Measurements from ENCODE around the gene TSSK2.
"Not testable (repeated sequence)": the region's sequence is repeated elsewhere in the genome, so short reads cannot be mapped to it uniquely, and the experiment has no call there.

TSSK2 gene

DNA sequence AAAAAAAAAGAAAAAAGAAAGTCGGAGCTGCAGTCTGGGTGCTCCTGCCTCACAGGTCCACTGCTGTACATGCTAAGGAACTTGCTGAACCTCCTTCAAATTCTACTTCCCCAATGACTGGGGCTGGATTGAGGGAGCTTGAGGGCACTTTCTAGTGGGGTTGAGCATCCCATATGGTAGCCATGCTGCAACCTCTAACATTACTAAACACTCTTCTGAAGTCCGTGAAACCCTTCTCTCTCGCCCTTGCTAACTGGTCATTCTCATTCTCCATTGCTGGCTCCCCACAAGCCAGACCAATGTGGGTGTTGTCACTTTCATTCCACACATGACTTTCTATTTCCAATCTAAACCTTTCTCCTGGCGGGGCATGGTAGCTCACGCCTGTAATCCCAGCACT lies 12.1 kb downstream of the TSSK2 start:
- no peak for DNase-seq (ENCODE audit: low read depth)

DNA sequence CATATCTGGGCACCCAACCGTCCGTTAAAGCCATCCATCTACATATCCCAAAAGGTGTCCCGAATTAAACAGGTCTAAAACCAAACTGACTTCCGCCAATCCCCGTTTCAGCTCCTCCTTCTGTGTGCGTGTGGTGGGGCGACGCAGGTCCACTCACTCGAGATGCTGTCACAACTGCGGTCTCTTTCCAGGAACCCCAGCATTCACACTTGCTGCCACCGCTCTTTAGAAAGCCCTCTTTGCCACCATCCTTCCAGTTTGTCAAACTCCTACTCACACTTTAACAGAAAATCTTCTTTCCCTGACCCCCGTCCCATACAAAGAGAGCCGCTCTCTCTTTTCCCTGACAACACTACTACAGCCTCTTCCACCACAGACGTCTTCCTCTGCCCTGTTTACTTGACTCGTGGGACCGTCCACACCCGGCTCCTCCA lies 12.9 kb downstream of the TSSK2 start:
- peak; percentile 30 for DNase-seq (ENCODE audit: low read depth)

DNA sequence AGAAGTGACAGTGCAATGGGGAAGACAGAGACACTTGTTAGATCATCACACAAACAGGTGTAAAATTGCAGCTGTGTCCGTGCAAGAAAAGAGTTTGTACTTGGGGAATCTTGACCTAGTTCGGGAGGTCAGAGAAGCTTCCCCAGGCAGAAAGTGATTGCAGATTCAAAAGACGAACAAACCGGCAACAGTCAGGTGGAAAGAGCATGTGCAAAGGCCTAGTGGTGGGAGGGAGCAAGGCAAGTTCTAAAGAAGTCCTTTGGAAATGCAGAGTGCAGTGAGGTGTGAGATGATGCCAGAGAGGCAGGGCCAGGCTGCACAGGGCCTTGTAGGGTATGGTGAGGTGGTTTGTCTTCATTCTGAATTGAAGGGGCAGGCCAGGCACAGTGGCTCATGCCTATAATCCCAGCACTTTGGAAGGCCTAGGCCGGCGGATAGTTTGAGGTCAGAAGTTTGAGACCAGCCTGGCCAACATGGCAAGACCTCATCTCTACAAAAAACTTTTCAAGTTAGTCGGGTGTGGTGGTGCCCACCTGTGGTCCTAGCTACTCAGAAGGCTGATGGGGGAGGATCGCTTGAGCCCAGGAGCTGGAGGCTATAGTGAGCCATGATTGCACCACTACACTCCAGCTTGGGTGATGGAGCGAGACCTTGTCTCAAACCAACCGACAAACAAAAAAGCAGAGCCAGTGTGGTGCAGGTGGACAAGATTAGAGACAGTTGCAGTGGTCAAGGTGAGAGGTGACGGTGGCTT lies 15.3 kb downstream of the TSSK2 start:
- DNase-seq (ENCODE audit: low read depth), result no peak

DNA sequence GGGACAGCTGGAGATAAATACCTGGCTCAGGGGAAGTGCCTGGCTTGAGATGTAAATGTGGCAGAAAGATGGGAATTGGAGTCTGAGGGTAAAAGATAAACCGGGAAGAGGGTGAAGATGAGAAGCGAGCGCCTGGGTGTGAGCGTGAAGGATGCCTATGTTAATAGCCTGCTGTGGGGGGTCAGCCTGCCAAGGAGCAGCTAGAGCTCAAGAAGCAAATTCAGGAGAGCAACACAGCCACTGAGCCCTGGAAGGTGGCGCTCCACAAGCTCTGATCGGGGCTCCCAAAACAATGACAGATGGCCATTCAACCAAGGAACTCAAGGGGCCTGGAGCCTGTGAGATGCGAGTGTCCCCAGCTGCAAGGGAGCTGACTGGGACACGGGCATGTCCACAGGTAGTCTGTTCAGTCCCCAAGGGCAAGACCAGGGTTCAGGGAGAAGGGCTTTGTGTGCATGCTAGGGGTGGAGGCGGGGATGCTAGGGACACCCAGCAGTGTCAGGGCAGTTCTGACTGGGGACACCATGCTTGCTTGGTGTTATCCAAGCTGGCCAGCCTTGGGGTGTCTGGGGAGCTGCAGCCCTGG lies 16.2 kb downstream of the TSSK2 start:
- no peak for DNase-seq (ENCODE audit: low read depth)

DNA sequence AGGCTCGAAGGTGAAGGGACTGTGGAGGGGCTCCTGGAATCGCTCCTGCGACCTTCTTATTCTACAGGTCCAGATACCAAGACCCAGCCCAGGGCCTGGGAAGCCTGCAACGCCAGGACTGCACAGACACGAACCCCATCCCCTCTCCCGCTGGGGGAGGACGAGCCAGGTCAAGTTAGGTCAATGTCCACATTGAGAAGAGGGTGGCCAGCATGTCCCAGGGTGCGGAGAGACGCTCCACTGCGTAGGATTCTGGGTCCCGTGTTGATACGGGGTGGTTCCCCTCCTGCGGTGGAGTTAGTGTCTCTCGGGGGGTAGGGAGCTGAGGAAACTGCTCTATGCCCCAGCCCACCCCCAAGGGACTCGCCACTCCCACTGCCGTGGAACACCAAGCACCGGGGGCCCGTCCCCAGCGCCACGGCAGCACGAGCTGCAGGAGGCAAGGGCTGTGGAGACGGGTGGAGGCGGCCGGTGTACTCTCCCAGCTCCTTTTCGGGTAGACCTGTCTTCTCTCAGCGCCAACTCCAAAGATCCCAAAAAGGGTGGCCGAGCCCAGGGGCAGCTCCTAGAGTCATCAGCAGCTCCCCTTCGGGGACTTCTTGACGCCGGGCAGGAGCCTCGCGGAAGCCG lies 17.4 kb downstream of the TSSK2 start:
- no peak for DNase-seq (ENCODE audit: low read depth)

DNA sequence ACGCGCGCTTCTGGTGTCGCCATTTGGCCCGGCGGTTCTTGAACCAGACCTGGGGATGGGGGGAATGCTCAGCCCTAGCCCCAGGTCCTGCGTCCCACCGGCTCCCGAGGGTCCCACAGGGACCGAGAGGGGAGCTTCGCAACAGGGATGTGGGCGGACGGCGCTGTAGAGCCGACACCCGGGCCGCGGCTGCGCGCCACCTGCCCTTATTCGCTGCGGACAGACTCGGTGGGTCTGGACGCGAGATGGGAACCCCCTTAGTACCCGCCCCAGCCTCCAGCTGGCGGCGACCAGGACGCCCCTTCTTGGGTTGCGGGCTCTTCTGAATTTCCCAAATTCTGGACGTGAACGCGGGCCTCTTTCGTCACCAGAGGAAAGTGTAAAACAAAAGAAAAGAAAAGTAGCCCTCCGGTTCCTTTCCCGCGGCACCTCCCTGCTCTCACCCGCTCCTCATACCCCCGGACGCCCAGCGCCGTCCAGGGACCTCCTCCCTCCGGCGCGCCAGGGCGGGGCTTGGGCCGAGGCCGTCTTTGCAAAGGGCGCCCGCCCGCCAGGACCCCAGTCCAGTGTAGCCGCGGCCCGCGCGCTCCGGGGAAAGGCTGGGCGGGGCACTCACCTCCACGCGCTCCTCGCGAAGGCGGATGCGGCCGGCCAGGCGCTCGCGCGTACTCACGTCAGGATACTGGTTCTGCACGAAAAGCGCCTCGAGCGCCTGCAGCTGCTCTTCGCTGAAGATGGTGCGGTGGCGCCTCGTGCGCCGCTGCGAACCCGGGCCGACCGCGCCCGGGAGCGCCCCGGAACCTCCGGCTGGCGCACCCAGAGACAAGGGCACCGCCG lies 18.2 kb downstream of the TSSK2 start:
- DNase-seq (ENCODE audit: low read depth), result no peak

DNA sequence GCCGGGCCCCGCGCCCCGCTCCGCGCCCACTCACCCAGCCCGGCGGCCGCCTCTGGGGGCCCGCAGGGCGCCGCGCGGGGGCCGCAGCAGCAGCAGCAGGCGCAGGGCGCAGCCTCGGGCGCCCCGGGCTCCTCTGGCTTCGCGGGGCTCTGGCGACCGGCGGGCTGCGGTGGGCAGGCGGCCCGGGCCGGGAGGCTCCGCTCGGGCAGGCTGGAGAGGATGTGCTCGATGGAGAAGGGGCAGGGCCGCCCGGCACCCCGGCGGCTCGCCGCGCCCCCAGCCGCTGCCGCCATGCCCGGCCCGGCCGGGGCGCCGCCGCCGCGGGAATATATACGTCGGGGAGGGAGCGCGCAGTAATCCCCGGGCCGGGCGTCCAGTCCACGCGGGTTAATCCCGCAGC lies 18.9 kb downstream of the TSSK2 start, which contains the start of gene GSC2:
GSC2 (minus strand) TSS at position 302 of the 400 bp plus-strand sequence; CDS start at position 293, 9 bp downstream.
- no peak for DNase-seq (ENCODE audit: low read depth)

DNA sequence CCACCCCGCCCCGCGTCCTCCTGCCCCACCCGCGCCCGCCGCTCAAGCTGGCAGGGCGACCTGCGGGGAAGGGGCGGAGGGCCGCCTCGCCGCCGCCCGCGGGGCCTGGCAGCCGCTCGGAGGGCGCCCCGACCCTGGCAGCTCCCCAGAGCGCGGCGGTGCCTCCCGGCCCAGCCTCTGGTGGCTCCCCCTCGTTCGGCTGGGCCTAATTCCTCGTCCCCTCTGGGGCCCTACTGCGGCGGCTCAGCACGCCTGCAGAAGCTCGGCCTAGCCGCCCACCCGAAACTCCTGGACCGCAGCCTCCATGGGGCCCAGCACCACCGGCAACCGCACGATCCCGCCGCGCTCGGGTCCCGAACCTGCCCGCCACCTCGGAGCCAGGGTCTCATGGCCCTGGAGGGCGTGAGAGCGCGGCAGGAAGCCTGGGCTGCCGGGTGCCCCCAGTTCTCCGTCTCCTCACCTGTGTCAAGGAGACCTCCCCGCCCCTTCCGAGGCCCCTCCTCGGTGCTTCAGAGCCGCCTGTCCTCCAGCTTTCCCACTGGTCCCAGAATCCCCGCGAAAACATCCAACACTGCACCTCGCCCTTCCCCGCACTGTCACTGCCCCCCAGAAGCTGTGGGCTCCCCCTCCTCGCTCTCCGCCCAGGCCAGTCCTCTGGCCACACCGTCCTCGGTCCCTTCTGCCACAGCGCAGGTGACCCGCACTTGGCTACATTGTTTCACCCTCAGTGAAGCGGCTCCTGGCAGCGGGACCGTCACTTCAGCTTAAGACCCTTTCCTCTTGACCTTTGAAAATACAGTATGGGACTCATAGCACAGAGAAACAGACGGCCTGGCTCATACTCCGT lies 19.6 kb downstream of the TSSK2 start:
- no peak for DNase-seq (ENCODE audit: low read depth)

DNA sequence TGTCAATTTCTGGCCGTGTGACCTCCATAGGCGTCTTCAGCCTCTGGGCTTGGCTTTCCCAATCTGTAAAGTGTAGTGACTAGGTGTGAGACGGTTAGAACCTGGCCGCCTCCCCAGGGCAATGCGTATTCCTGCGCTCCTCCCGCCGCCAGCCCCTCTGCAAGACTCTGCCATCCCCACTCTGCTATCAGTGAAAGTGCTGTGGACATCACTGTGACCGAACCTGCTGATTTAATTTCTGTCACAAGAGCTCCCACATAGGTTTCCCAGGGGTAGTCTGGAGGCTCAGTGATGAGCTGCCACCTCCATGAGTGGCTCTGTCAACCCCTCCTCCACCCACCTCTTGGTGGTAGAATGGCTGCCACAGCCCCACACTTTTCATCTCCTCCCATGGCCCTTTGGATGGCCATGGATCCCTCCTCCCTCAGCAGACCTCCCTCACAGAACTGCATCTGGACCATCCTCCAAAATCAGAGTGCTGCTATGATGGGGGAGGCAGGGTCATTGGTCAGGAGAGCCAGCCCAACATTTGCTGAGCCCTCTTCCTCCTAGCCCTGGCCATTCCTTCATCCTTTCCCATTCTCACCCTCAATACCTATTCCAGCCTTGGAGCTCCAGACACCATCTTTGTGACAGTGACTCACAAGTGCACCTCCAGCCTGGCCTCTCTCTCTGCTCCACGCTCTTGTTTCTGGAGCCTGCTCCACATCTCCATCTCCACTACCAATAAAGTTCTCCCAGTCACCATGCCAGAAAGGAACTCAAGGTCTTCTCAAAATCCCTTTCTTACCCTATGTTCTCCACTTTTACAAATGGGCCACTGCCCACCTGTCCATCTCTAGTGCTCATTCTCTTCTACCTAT lies 20.5 kb downstream of the TSSK2 start:
- no peak for DNase-seq (ENCODE audit: low read depth)

DNA sequence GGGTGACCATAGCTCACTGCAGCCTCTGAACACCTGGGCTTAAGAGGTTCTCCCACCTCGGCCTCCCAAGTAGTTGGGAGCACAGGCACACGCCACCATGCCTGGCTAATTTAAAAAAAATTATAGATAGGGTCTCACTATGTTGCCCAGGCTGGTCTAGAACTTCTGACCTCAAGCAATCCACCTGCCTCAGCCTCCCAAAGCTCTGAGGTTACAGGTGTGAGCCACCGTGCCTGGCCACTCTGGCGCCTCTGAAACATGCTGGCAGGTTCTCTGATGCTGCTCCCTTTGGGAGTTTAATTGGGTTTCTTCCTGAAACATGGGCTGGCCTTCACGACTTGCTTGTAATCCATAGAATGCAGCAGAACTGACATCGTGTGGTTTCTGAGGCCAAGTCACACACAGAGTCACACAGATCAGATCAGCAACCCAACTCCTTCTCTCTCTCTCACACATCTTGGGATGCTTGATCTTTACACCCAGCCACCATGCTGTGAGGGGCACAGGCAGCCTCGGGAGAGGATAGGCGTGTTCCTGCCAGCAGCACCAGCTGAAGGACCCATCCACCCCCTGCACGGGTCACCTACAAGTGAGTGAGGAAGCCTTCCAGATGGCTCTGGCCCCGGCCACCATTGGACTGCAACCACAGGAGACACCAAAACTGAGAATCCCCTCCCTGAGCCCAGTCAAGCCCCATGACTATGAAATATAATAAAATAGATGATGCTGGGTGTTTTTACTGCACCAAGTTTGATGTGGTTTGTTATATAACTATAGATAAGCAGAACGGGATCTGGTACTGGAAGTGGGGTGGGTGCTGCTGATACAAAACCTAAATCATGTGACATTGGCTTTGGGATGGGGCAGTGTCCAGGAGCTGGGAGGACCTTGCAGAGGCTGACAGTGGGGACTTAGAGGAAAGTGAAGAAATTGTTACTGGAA lies 22.1 kb downstream of the TSSK2 start:
- DNase-seq (ENCODE audit: low read depth), result no peak

DNA sequence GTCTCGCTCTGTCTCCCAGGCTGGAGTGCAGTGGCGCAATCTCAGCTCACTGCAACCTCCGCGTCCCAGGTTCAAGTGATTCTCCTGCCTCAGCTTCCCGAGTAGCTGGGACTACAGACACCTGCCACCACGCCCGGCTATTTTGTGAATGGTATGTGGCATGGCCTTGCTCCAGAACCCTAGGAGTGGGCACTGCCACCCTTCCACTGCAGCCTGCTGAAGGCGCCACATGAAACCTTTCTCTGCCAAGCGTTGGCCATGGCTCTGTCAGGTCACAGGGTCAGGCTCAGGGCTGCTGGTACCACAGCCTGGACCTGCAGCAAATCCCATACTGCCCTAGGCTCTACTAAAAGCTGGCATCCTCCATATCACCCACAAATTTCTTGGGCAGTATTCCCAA lies 25.0 kb downstream of the TSSK2 start:
- DNase-seq (ENCODE audit: low read depth), result not testable (repeated sequence)

DNA sequence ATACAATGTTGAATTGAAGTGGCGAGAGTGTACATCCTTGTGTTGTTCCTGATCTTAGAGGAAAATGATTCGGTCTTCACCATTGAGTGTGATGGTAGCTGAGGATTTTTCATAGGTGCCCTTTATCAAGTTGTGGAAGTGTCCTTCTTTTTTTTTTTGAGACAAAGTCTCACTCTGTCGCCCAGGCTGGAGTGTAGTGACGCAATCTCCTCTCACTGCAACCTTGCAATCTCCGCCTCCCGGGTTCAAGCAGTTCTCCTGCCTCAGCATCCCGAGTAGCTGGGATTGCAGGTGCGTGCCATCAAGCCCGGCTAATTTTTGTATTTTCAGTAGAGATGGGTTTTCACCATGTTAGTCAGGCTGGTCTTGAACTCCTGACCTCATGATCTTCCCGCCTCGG lies 27.5 kb downstream of the TSSK2 start:
- not testable (repeated sequence) for DNase-seq (ENCODE audit: low read depth)

DNA sequence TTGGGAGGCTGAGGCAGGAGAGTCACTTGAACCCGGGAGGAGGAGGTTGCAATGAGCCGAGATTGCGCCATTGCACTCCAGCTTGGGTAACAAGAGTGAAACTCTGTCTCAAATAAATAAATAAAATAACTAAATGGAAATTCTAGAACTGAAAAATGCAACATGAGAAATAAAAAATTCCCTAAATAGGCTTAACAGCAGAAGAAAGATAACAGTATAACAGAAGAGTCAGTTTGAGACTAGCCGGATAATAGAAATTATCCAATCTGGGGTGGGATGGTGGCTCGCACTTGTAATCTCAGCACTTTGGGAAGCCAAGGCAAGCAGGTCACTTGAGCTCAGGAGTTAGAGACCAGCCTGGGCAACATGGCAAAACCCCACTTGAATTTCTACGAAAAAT lies 33.3 kb downstream of the TSSK2 start:
- no peak for DNase-seq (ENCODE audit: low read depth)

DNA sequence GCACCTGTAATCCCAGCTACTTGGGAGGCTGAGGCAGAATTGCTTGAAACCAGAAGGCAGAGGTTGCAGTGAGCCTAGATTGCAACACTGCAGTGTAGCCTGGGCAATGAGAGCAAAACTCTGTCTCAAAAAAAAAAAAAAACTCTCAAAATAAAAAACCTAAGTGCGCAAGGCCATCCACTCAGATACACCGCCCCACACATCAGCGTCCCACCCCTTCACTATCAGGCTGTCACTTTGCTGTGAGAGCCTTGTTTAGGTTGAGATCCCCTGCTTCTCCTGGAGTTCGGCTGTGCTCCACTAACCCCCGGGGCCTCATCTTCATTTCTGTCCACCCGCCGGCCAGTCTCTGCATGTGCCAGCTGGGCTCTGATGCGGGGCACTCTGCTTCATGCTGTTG lies 35.3 kb downstream of the TSSK2 start:
- DNase-seq (ENCODE audit: low read depth), result no peak

DNA sequence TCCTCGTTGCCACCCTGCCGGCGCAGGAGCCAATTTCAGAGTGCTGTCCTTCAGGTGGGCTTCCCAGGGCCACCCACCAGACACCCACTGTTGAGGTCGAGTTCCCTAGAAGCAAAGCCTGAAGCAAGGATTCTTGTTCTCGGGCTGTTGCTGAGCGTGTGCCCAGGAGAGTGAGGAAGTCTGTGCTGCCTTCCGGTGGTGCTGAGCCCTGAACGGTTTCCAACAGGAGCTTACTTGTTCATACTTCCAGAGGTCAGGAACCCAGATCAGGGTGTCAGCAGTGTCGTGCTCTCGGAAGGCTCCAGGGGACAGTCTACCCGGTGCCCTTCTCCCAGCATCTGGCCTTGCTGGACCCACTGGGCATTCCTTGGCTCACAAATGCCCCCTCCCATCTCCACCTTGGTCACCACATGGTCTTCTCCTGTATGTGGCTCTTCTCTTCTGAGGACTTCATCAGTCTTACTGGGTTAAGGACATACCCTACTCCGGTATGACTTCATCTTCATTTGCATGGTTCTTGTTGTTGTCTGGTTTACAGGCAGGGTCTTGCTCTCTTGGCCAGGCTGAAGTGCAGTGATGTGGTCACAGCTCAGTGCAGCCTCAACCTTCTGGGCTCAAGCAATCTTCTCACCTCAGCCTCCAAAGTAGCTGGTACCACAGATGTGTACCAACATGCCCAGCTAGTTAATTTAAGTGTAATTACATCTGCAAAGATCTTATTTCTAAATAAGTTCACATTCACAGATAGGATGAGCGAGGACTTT lies 36.2 kb downstream of the TSSK2 start:
- DNase-seq (ENCODE audit: low read depth), result no peak

DNA sequence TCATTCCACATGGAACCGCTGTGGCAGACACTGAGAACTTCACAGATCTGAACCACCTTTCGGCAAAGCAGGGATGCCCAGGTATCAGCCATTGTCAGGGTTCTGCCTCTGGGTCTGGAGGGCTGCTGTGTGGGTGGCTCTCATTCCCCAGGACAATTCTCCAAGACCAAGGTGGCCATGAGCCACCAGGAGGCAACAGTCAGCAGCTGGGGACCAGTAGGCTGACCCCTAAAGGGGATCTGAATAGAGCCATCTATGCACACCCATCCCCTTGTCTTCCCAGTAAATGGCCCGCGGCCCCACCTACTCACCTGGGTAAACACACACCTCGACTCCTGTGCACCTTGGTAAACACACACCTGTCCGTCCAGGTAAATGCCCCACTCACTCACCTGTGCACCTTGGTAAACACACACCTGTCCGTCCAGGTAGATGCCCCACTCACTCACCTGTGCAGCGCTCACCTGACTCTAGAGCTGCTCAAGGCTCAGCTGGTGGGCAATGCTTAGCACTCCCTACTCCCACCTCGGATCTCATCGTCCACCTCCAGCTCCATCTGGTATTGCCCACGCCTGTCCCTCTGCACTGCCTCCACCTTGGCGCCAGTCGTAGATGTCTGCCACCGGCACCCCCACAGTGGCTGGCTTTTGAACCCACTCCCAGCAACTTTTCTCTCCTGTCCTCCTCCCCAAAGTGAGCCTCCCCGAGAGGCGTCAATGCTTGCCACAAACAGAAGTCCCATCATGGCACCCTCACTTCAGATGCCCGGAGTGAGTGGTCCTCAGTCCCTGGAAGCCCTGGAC lies 37.2 kb downstream of the TSSK2 start:
- DNase-seq (ENCODE audit: low read depth), result no peak

Data from activated T-cell treated with anti-CD3 and anti-CD28 coated beads for 24 hours (primary cell).